Common myeloid progenitor, CD34-positive (primary cell): Measurements from ENCODE around the gene ELAC2.

Source experiments
- CTCF ChIA-PET: fragments of 350-600 bp; sonication (Branson Sonifier 250); formaldehyde crosslinking; loops from one replicate; lab custom pipeline; 2021; ENCODE audit warnings: antibody characterized with exemption; lab: Charles Lee
- POLR2A ChIA-PET: fragments of 350-600 bp; sonication (Branson Sonifier 250); formaldehyde crosslinking; loops from one replicate; lab custom pipeline; 2021; ENCODE audit warnings: antibody characterized with exemption; lab: Charles Lee
- DNase-seq, 3 donors: peaks; one replicate each; pipeline versions ENCODE4 v3.0.0 to v3.0.0-alpha.2; 2013
- H3K27ac ChIP-seq, 2 experiments: 1 replicate in 1 of 2; 2 replicates in 1 of 2; pipeline ENCODE4 v1.7.0; 2013; ENCODE audit warnings: inconsistent platforms in 2 of 2, low read length in 2 of 2, mild to moderate bottlenecking in 2 of 2, low read depth in 1 of 2, moderate library complexity in 1 of 2; ENCODE audit not compliant: severe bottlenecking in 2 of 2, insufficient read depth in 1 of 2, poor library complexity in 1 of 2
- H3K27me3 ChIP-seq, 5 experiments: replicated peaks in 2 of 5; 1 replicate in 3 of 5; 2 replicates in 2 of 5; pipeline versions ENCODE4 v1.6.1 to v1.7.0; 2013; ENCODE audit warnings: low read length in 4 of 5, mild to moderate bottlenecking in 2 of 5, moderate library complexity in 2 of 5, inconsistent platforms in 1 of 5; ENCODE audit not compliant: insufficient read depth in 5 of 5, control insufficient read depth in 4 of 5
- H3K36me3 ChIP-seq, 4 experiments: 1 replicate in 2 of 4; 2 replicates in 2 of 4; pipeline versions ENCODE4 v1.6.1 to v1.7.0; 2013; ENCODE audit warnings: low read length in 3 of 4, control low read depth in 1 of 4, mild to moderate bottlenecking in 1 of 4; ENCODE audit not compliant: control insufficient read depth in 4 of 4, insufficient read depth in 4 of 4
- H3K4me1 ChIP-seq, 4 experiments: 1 replicate in 3 of 4; 2 replicates in 1 of 4; pipeline versions ENCODE4 v1.6.1 to v1.7.1; 2013; ENCODE audit warnings: low read length in 3 of 4, mild to moderate bottlenecking in 3 of 4, control low read depth in 1 of 4, inconsistent platforms in 1 of 4, moderate library complexity in 1 of 4; ENCODE audit not compliant: control insufficient read depth in 4 of 4, insufficient read depth in 4 of 4; ENCODE audit errors: control extremely low read depth in 1 of 4
- H3K4me3 ChIP-seq, 7 experiments: 1 replicate in 4 of 7; 2 replicates in 3 of 7; pipeline versions ENCODE4 v1.5.1 to v1.7.0; 2013; ENCODE audit warnings: mild to moderate bottlenecking in 7 of 7, low read length in 6 of 7, moderate library complexity in 6 of 7, inconsistent platforms in 2 of 7, low read depth in 2 of 7, control low read depth in 1 of 7; ENCODE audit not compliant: insufficient read depth in 4 of 7, control insufficient read depth in 1 of 7; ENCODE audit errors: extremely low read depth in 1 of 7
- H3K9me3 ChIP-seq, 5 experiments: 1 replicate in 4 of 5; 2 replicates in 1 of 5; pipeline versions ENCODE4 v1.6.1 to v1.7.1; 2013; ENCODE audit warnings: low read length in 4 of 5, mild to moderate bottlenecking in 2 of 5, inconsistent platforms in 1 of 5, low read depth in 1 of 5, moderate library complexity in 1 of 5; ENCODE audit not compliant: control insufficient read depth in 4 of 5, insufficient read depth in 2 of 5; ENCODE audit errors: control extremely low read depth in 1 of 5
- WGBS: methylation state at CpG from one replicate; pipeline ENCODE4 v1.1.5; 2013; ENCODE audit not compliant: insufficient coverage; 5-methylcytosine and 5-hydroxymethylcytosine counted together

ELAC2 gene

GRCh38 chr17:12964162-12964561 lies 53.7 kb downstream of the ELAC2 start:
- POLR2A ChIA-PET: no interaction called here
- Histone ChIP-seq H3K4me3 (no peak overlapping the region), H3K27me3 (no peaks in the 10 kb centered on the region), H3K9me3 (peaks cover 0 to 3% (median 0%) of the 10 kb centered on the region in 5 experiments), H3K36me3 (no peaks in the 10 kb centered on the region), H3K4me1 (no peaks in the 10 kb centered on the region), H3K27ac (no peak overlapping the region)
- WGBS: 100% methylated on average over 5 of the region's 5 CpGs
- no peak for DNase-seq
- CTCF ChIA-PET: no interaction called here

GRCh38 chr17:12963505-12963904 lies 54.3 kb downstream of the ELAC2 start:
- Histone ChIP-seq H3K36me3 (no peaks in the 10 kb centered on the region), H3K27me3 (no peaks in the 10 kb centered on the region), H3K9me3 (peaks cover 0 to 3% (median 0%) of the 10 kb centered on the region in 5 experiments), H3K4me1 (no peaks in the 10 kb centered on the region), H3K4me3 (no peak overlapping the region), H3K27ac (no peak overlapping the region)
- ChIA-PET CTCF (no interaction called here), POLR2A (no interaction called here)
- no peak for DNase-seq
- WGBS: 96% methylated on average over 2 of the region's 7 CpGs

GRCh38 chr17:12961655-12962054 lies 56.2 kb downstream of the ELAC2 start:
- CTCF ChIA-PET: interaction anchor here (0.6 kb wide), 1 partner anchor 11 kb away, joined by 3 read pairs; no protein-coding TSS in a partner anchor
- 100% methylated on average over 3 of the region's 4 CpGs for WGBS

GRCh38 chr17:12959441-12959840 lies 58.4 kb downstream of the ELAC2 start:
- DNase-seq: no peak
- CTCF ChIA-PET: no interaction called here
- WGBS: 100% methylated on average over 7 of the region's 8 CpGs
- no peaks in the 10 kb centered on the region for H3K36me3 ChIP-seq
- POLR2A ChIA-PET: no interaction called here
- H3K9me3 ChIP-seq: peaks cover 1 to 19% (median 3%) of the 10 kb centered on the region in 5 experiments
- no peak overlapping the region for H3K4me3 ChIP-seq
- H3K27me3 ChIP-seq: no peaks in the 10 kb centered on the region
- no peak overlapping the region for H3K27ac ChIP-seq
- H3K4me1 ChIP-seq: no peaks in the 10 kb centered on the region

More at GRCh38 chr17:12961655-12962054, 56.2 kb downstream of the ELAC2 start:
- peaks cover 0 to 6% (median 0%) of the 10 kb centered on the region in 5 experiments for H3K9me3 ChIP-seq
- POLR2A ChIA-PET: no interaction called here
- DNase-seq: no peak
- no peak overlapping the region for H3K27ac ChIP-seq
- H3K36me3 ChIP-seq: no peaks in the 10 kb centered on the region
- H3K4me1 ChIP-seq: no peaks in the 10 kb centered on the region
- no peaks in the 10 kb centered on the region for H3K27me3 ChIP-seq
- no peak overlapping the region for H3K4me3 ChIP-seq

GRCh38 chr17:12958786-12959185 lies 59.0 kb downstream of the ELAC2 start:
- POLR2A ChIA-PET: no interaction called here
- Histone ChIP-seq H3K4me1 (no peaks in the 10 kb centered on the region), H3K4me3 (no peak overlapping the region), H3K27me3 (no peaks in the 10 kb centered on the region), H3K9me3 (peaks cover 1 to 20% (median 3%) of the 10 kb centered on the region in 5 experiments), H3K36me3 (no peaks in the 10 kb centered on the region), H3K27ac (no peak overlapping the region)
- CTCF ChIA-PET: no interaction called here
- DNase-seq: no peak
- 98% methylated on average over 7 of the region's 12 CpGs for WGBS

GRCh38 chr17:12955521-12955920 lies 62.3 kb downstream of the ELAC2 start:
- Histone ChIP-seq H3K27me3 (no peaks in the 10 kb centered on the region), H3K36me3 (no peaks in the 10 kb centered on the region), H3K9me3 (peaks cover 1 to 20% (median 3%) of the 10 kb centered on the region in 5 experiments), H3K4me3 (no peak overlapping the region), H3K27ac (no peak overlapping the region), H3K4me1 (no peaks in the 10 kb centered on the region)
- DNase-seq: no peak
- ChIA-PET POLR2A (no interaction called here), CTCF (no interaction called here)
- 89% methylated on average over 5 of the region's 5 CpGs for WGBS

GRCh38 chr17:12953156-12953555 lies 64.7 kb downstream of the ELAC2 start:
- Histone ChIP-seq H3K27ac (no peak overlapping the region), H3K4me1 (no peaks in the 10 kb centered on the region), H3K36me3 (no peaks in the 10 kb centered on the region), H3K9me3 (peaks cover 1 to 20% (median 3%) of the 10 kb centered on the region in 5 experiments), H3K4me3 (no peak overlapping the region), H3K27me3 (no peaks in the 10 kb centered on the region)
- 98% methylated on average over 13 of the region's 13 CpGs for WGBS
- POLR2A ChIA-PET: no interaction called here
- DNase-seq: no peak
- CTCF ChIA-PET: no interaction called here
